HFFc6 (cell line): ENCODE results near the gene DGCR6. TPM values are rescaled to one million over a fixed set of nuclear protein-coding genes. Genes with fewer than 3 reads are reported as not detected.
A peak's percentile ranks its signal among the peaks of the same experiment; 100 is the strongest.
"Not testable (repeated sequence)": the region's sequence is repeated elsewhere in the genome, so short reads cannot be mapped to it uniquely, and the experiment has no call there.

Experiments
- DNase-seq: peaks from one replicate; pipeline ENCODE4 v3.0.0-alpha.2; 2018
- H3K27ac Mint-ChIP-seq: 2 replicates; pipeline ENCODE4 v1.8.0; 2020; ENCODE audit warnings: mild to moderate bottlenecking, mixed read lengths
- H3K27me3 Mint-ChIP-seq: 2 replicates; pipeline ENCODE4 v1.8.0; 2021; ENCODE audit warnings: mild to moderate bottlenecking, moderate library complexity, mixed read lengths; ENCODE audit not compliant: insufficient read depth
- H3K36me3 Mint-ChIP-seq: 2 replicates; pipeline ENCODE4 v1.8.0; 2021; ENCODE audit warnings: low read depth, mixed read lengths
- H3K4me1 Mint-ChIP-seq: 2 replicates; pipeline ENCODE4 v1.8.0; 2020; ENCODE audit warnings: low read depth, mixed read lengths
- H3K4me3 Mint-ChIP-seq: 2 replicates; pipeline ENCODE4 v1.8.0; 2020; ENCODE audit warnings: mild to moderate bottlenecking, moderate library complexity, mixed read lengths
- H3K9me3 Mint-ChIP-seq: 2 replicates; pipeline ENCODE4 v1.8.0; 2020; ENCODE audit warnings: mild to moderate bottlenecking, mixed read lengths
- total RNA-seq, 6 experiments: library from RNA; stranded (reverse); fragmentation: NEBNext Ultra II Directional; extraction: Animal tissue kit (Norgen Biotek cat#: 25700); gene quantifications; 2 replicates in 1 of 6; 3 replicates in 5 of 6; pipeline ENCODE4 v1.2.3, GENCODE V29; 2021
- TF ChIP-seq, protein P1 (sequence below): fragments of 200-600 bp; sonication (generic); IDR thresholded peaks from 2 replicates; pipeline ENCODE4 v1.5.0; 2021; ENCODE audit warnings: antibody characterized with exemption, mild to moderate bottlenecking

The DGCR6 gene
- total RNA-seq, 6 experiments from 2014 or later: 0.35 to 1.7 (median 0.75) TPM

GRCh38 chr22:18952022-18952421 lies 45.9 kb downstream of the DGCR6 start:
- no peak for DNase-seq
- Mint-ChIP-seq H3K4me3 (no peak overlapping the region), H3K4me1 (no peaks in the 10 kb centered on the region), H3K27ac (no peak overlapping the region), H3K27me3 (peaks cover 31% of the 10 kb centered on the region), H3K9me3 (no peaks in the 10 kb centered on the region), H3K36me3 (no peaks in the 10 kb centered on the region)
- TF ChIP-seq, protein P1, sequence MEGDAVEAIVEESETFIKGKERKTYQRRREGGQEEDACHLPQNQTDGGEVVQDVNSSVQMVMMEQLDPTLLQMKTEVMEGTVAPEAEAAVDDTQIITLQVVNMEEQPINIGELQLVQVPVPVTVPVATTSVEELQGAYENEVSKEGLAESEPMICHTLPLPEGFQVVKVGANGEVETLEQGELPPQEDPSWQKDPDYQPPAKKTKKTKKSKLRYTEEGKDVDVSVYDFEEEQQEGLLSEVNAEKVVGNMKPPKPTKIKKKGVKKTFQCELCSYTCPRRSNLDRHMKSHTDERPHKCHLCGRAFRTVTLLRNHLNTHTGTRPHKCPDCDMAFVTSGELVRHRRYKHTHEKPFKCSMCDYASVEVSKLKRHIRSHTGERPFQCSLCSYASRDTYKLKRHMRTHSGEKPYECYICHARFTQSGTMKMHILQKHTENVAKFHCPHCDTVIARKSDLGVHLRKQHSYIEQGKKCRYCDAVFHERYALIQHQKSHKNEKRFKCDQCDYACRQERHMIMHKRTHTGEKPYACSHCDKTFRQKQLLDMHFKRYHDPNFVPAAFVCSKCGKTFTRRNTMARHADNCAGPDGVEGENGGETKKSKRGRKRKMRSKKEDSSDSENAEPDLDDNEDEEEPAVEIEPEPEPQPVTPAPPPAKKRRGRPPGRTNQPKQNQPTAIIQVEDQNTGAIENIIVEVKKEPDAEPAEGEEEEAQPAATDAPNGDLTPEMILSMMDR: no peak

DNA sequence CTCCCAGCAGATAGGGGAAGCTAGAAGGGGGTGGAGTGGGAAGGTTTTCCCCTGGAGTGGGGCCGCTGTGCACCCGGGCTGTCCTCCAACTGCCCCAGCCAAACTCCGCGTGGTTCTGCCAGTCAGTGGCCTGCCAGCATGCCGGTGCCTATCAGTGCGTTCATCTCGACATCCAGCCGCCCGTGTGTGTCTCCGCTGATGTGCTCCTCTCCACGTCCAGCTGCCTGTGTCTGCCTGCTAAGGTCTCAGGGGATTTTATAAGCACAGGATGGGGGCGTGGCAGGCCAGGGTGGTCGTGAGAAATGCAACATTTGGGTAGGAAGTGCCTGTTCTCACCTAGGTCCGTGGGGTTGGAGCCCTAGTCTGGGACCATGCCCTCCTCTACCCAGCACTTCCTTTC lies 47.0 kb downstream of the DGCR6 start:
- H3K27ac Mint-ChIP-seq, H3K4me3 Mint-ChIP-seq: not testable (repeated sequence)

DNA sequence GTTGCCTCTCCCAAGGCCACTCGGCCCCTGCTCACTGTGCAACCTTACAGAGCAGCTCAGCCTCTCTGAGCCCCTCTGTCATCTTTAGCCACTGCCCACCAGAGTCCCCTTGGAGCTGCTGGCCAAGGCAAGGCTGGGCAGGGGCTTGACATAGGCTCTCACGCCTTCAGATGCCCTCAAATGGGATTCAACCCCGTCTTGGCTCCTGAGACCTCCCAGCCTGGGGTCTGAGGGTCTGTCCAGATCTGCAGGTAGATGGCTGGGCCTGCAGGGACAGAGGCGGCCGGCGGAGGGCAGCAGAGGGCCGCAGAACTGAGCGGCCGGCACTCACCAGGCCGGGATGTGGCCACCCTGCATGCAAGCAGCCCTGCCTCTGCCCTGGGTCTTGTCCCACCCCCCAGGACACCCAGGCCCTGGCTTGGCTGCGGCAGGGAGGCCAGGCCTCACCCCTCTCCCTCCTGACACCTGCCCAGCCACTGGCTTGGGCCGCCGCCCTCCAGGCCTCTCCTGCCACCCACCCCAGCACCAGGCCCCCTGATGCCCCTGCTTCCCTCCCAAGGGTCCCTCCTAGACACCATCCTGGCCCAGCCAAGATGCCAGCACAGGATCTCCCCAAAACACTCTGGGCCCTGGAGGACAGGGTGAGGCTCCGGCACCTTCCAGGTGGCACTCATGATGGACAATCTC lies 48.3 kb downstream of the DGCR6 start:
- peak; percentile 38 for DNase-seq
- TF ChIP-seq, protein P1: peak; percentile 79
- H3K9me3 Mint-ChIP-seq, H3K4me3 Mint-ChIP-seq, H3K27ac Mint-ChIP-seq, H3K36me3 Mint-ChIP-seq, H3K4me1 Mint-ChIP-seq: not testable (repeated sequence)
- H3K27me3 Mint-ChIP-seq: peaks cover 13% of the 10 kb centered on the region

More for the DNA sequence above, 47.0 kb downstream of the DGCR6 start:
- not testable (repeated sequence) for H3K36me3 Mint-ChIP-seq, DNase-seq, H3K9me3 Mint-ChIP-seq, H3K4me1 Mint-ChIP-seq
- peaks cover 26% of the 10 kb centered on the region for H3K27me3 Mint-ChIP-seq

DNA sequence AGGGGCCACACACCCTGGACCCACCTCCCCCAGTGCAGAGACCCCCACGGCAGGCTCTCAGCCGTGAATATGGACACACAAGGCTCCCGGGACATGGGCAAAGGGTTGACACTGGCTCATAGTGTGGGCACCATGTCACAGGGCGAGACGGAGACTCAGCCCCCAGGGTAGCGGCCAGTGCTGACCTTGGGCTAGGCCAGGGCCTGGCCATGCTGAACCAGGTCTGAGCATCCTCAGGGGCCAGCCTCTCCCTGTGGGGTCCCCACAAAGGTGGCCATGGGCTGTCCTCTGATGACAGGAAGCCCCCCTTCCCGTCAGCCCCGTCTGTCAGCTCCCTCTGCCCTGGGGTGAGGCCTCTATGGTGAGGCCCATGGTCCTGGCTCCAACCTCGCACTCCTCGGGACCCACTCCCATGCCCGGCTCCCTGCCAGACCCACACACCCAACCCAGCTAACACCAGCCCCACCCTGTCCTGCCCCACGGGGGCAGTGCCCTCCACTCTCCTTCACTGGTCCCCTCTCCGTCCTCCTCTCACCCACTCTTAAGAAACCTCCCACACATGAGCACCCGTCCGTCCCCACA lies 49.0 kb downstream of the DGCR6 start:
- no peak overlapping the region for H3K27ac Mint-ChIP-seq
- H3K36me3 Mint-ChIP-seq: no peaks in the 10 kb centered on the region
- H3K9me3 Mint-ChIP-seq: no peaks in the 10 kb centered on the region
- H3K4me3 Mint-ChIP-seq: no peak overlapping the region
- H3K4me1 Mint-ChIP-seq: peaks cover 9% of the 10 kb centered on the region
- TF ChIP-seq, protein P1: no peak
- peaks cover 6% of the 10 kb centered on the region for H3K27me3 Mint-ChIP-seq
- no peak for DNase-seq

DNA sequence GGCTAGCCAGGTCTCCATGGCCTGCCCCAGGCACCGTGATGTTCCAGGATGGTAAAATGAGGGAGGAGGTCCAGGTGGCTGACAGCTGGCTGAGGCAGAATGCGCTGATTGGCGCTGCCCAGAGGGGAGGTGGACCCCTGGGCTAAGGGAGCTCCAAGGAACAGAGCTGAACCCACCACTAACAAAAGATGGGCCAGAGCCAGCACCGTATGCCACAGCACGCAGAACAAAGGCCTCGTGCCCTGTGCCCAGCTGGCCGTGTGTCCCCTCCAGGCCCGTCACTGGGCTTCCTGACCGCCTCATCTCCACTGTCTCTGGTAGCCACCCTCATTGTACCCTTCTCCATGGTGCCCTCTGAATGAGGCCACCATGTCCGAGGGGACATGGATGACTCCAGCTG lies 49.6 kb downstream of the DGCR6 start:
- Mint-ChIP-seq H3K9me3 (no peaks in the 10 kb centered on the region), H3K36me3 (no peaks in the 10 kb centered on the region), H3K4me3 (no peak overlapping the region), H3K27me3 (peaks cover 2% of the 10 kb centered on the region), H3K4me1 (peaks cover 9% of the 10 kb centered on the region), H3K27ac (no peak overlapping the region)
- TF ChIP-seq, protein P1: no peak
- no peak for DNase-seq

DNA sequence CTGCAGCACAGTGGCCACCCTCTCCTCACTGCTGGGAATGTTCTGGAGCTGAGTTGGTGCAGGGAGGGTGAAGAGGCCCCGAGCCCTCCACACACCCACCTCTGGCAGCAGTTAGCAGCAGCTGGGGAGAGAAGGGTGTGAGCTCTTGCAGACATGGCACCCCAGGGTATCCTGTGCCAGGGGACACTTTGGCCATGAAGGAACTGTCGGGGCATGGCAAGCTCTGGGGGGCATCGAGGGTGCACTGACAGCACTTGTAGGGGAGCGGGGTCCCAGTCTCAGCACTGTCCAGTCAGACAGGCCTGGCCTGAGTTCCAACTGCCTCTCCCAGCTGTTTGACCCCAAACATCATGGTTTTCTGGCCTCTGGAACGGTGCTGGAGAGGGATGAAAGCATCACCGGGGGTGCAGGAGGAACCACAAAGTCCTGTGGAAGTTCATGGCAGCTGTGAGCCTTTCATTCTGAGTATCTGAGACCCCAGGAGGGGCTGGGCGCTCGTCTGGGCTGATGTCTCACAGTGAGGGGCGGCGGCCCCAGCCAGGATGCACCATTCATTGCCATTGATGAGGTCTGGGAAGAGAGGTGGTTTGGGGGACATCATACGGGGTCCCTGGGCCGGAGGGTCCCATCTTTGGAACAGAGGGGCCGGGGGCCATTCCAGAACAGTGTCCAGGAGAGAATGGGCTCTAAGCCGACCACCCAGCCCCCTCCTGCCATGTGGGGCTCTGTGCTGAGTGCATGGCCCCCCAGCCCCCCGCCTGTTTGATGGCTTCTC lies 50.2 kb downstream of the DGCR6 start:
- H3K4me1 Mint-ChIP-seq, DNase-seq, H3K27ac Mint-ChIP-seq, H3K4me3 Mint-ChIP-seq, H3K27me3 Mint-ChIP-seq, H3K9me3 Mint-ChIP-seq, H3K36me3 Mint-ChIP-seq: not testable (repeated sequence)

DNA sequence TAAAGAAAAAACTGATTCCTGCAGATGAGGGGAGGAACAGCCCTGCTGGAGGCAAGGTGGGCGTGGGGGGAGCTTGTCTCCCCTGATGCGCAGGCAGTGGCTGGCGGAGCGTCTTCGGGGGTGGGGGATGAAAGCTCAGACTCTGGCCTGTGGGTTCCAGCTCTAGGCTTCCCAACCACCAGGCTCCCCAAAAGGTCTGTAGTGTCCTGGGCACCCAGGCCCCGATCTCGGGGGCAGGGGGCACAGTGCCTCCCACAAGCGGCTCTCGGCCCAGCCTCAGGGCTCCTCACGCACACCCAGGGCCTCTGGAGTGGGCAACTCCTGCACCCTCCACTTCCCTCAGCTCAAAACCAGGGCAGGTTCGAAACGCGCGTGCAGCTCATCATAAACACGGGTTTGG lies 50.8 kb downstream of the DGCR6 start:
- H3K27me3 Mint-ChIP-seq, H3K4me3 Mint-ChIP-seq, H3K9me3 Mint-ChIP-seq, DNase-seq, H3K27ac Mint-ChIP-seq, H3K36me3 Mint-ChIP-seq, H3K4me1 Mint-ChIP-seq: not testable (repeated sequence)

DNA sequence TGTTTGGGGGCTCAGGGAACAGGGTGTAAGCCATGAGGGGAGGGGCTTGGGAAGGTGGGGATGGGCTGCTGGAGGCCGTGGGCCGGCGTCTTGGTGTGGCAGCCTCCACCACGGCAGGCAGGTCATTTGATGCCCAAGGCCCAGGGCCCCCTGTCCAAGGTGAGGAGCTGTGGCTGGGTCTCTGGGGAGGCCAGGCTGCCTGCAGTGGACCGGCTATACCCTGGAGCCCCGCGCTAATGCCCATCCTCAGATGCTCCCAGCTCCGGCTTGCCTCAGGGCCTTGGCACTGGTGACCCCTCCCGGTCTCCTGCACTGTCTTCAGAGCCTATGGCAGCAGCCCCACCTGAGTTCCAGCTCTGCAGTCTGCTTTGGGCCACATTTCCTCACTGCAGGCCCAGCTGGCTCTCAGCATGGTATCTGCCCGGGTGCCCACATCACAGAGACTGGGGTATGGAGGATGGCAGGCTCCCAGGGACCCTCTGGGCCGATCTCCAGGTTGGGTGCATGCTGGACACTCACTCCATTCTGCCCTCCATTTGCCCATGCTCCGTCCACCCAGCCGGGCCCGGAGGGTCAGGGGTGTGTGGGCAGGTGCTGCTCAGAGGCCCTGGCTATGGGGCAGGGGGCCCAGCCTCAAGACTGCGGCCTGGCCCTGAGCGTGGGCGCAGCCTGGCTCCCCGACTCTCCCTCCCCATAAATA lies 51.7 kb downstream of the DGCR6 start:
- H3K4me1 Mint-ChIP-seq, H3K36me3 Mint-ChIP-seq, H3K27ac Mint-ChIP-seq, DNase-seq, H3K9me3 Mint-ChIP-seq, H3K4me3 Mint-ChIP-seq, H3K27me3 Mint-ChIP-seq: not testable (repeated sequence)

GRCh38 chr22:18958321-18958705 lies 52.2 kb downstream of the DGCR6 start:
- not testable (repeated sequence) for H3K27me3 Mint-ChIP-seq, H3K27ac Mint-ChIP-seq, DNase-seq, H3K4me3 Mint-ChIP-seq, H3K36me3 Mint-ChIP-seq, H3K9me3 Mint-ChIP-seq, H3K4me1 Mint-ChIP-seq
